Sigmoid colon (tissue), 7 donors: ENCODE data around the gene C1orf198. TPM values are rescaled to one million over a fixed set of nuclear protein-coding genes. Genes with fewer than 3 reads are reported as not detected.

Experiments
- DNase-seq: peaks from one replicate; pipeline ENCODE4 v3.0.0-alpha.2; 2019
- H3K27ac ChIP-seq, 4 donors: fragments of 200-600 bp; sonication (generic); one replicate each; pipeline ENCODE4 v1.5.1; 2016 to 2019; ENCODE audit warnings: mild to moderate bottlenecking in 1 of 4
- H3K27me3 ChIP-seq, 3 donors: fragments of 200-600 bp; sonication (generic); one replicate each; pipeline ENCODE4 v1.5.1; 2019; ENCODE audit warnings: mild to moderate bottlenecking in 1 of 3
- H3K36me3 ChIP-seq, 4 donors: fragments of 200-600 bp; sonication (generic); one replicate each; pipeline ENCODE4 v1.5.1; 2016 to 2019
- H3K4me1 ChIP-seq, 4 donors: fragments of 200-600 bp; sonication (generic); one replicate each; pipeline ENCODE4 v1.5.1; 2017 to 2019
- H3K4me3 ChIP-seq, 4 donors: fragments of 200-600 bp; sonication (generic); one replicate each; pipeline ENCODE4 v1.5.1; 2017 to 2019; ENCODE audit warnings: mild to moderate bottlenecking in 2 of 4, moderate library complexity in 1 of 4
- H3K9me3 ChIP-seq, 4 donors: fragments of 200-600 bp in 3 of 4; sonication (generic) in 3 of 4; one replicate each; pipeline versions ENCODE4 v1.5.1 to v1.6.1; 2013 to 2019
- CTCF ChIP-seq, 4 experiments: fragments of 450-650 bp in 3 of 4; fragments of 200-600 bp in 1 of 4; IDR thresholded peaks; one replicate each; pipeline ENCODE4 v1.5.1; 2016 to 2019; ENCODE audit warnings: antibody characterized with exemption in 4 of 4, mild to moderate bottlenecking in 3 of 4, moderate library complexity in 2 of 4
- EP300 ChIP-seq, 4 donors: sonication (generic); formaldehyde crosslinking; IDR thresholded peaks; one replicate each; pipeline ENCODE4 v1.6.1; 2017; ENCODE audit warnings: antibody characterized with exemption in 4 of 4
- POLR2A ChIP-seq, 2 donors: fragments of 450-650 bp; IDR thresholded peaks; one replicate each; pipeline ENCODE4 v1.6.1; 2016; ENCODE audit warnings: antibody characterized with exemption in 2 of 2, mild to moderate bottlenecking in 2 of 2, moderate library complexity in 2 of 2
- POLR2AphosphoS5 ChIP-seq, 4 donors: sonication (generic); formaldehyde crosslinking; IDR thresholded peaks; one replicate each; pipeline ENCODE4 v1.6.1; 2017; ENCODE audit warnings: antibody characterized with exemption in 4 of 4
- WGBS, 2 donors: extraction: QIAGEN DNeasy Blood & Tissue Kit; methylation state at CpG; one replicate each; pipeline ENCODE4 v1.1.7; 2013; 5-methylcytosine and 5-hydroxymethylcytosine counted together
- intact Hi-C: fragments of 100-400 bp; cut with DNase I; formaldehyde crosslinking; loops from one replicate; pipeline ENCODE4 v1.15.1; 2023
- polyA plus RNA-seq, 3 donors: library from polyadenylated mRNA; stranded (reverse); fragments of 200-250 nt; gene quantifications; one replicate each; pipeline ENCODE4 v1.2.3, GENCODE V29; 2013
- total RNA-seq, 4 donors: library from RNA; depleted of rRNA; stranded (reverse); fragments of >200 nt; gene quantifications; one replicate each; pipeline ENCODE4 v1.1.0, GENCODE V29; 2016
- donor health status: healthy with polysubstance abuse.
- donor health status: Bipolar disorder and iron deficiency.
- donor health status: healthy.

C1orf198 gene
- total and polyA plus RNA-seq, 7 donors = 4.9 to 63.5 (median 42.1) TPM

GRCh38 chr1:230866171-230867070 lies 1.9 kb downstream of the C1orf198 start:
- 51 to 64% methylated on average over 9 of the region's 9 CpGs for WGBS, 2 donors
- TF ChIP-seq EP300 (IDR thresholded peaks at IDR 0.05) (no peak), POLR2A (IDR thresholded peaks at IDR 0.05) (no peak), POLR2AphosphoS5 (IDR thresholded peaks at IDR 0.05) (peak; percentile 20 to 56 (median 44))
- intact Hi-C loops = loop anchor here (5.0 kb wide), 3 partner anchors 41 to 661 kb away; partner anchors contain the start of gene TSNAX
- Histone ChIP-seq H3K27me3 (no peaks in the 10 kb centered on the region), H3K4me3 (peak overlapping the region; percentile 90 to 96 (median 92)), H3K27ac (peak overlapping the region; percentile 90 to 95 (median 93)), H3K4me1 (peaks cover 0 to 70% (median 62%) of the 10 kb centered on the region in 4 donors), H3K36me3 (no peaks in the 10 kb centered on the region), H3K9me3 (no peaks in the 10 kb centered on the region)
- DNase-seq = no peak

- H3K27me3 ChIP-seq = no peaks in the 10 kb centered on the region
- peak overlapping the region in 2 of 4 donors; percentile 91 to 92 for H3K4me3 ChIP-seq
- H3K9me3 ChIP-seq = no peaks in the 10 kb centered on the region
- no peaks in the 10 kb centered on the region for H3K36me3 ChIP-seq
- peak overlapping the region; percentile 90 to 95 (median 93) for H3K27ac ChIP-seq
- H3K4me1 ChIP-seq = peaks cover 0 to 81% (median 73%) of the 10 kb centered on the region in 4 donors
- no peak for DNase-seq
- TF ChIP-seq POLR2A (IDR thresholded peaks at IDR 0.05) (no peak), POLR2AphosphoS5 (IDR thresholded peaks at IDR 0.05) (no peak), CTCF (IDR thresholded peaks at IDR 0.05) (no peak), EP300 (IDR thresholded peaks at IDR 0.05) (no peak)
- WGBS, 2 donors = 87 to 88% methylated on average over 8 of the region's 8 CpGs
- intact Hi-C loops = loop anchor here (5.0 kb wide), 3 partner anchors 42 to 662 kb away; partner anchors contain the start of gene TSNAX
These were observed 3.1 kb downstream of the C1orf198 start for GRCh38 chr1:230865062-230865817.

GRCh38 chr1:230864441-230864840 lies 3.9 kb downstream of the C1orf198 start:
- WGBS, 2 donors = 81 to 86% methylated on average over 9 of the region's 9 CpGs
- H3K4me1 ChIP-seq = peaks cover 0 to 83% (median 74%) of the 10 kb centered on the region in 4 donors
- H3K4me3 ChIP-seq = no peak overlapping the region
- no peak for DNase-seq
- H3K27me3 ChIP-seq = no peaks in the 10 kb centered on the region
- H3K27ac ChIP-seq = peak overlapping the region; percentile 90 to 95 (median 93)
- H3K36me3 ChIP-seq = no peaks in the 10 kb centered on the region
- TF ChIP-seq POLR2AphosphoS5 (IDR thresholded peaks at IDR 0.05) (peak in 1 of 4 donors; percentile 34), EP300 (IDR thresholded peaks at IDR 0.05) (no peak), POLR2A (IDR thresholded peaks at IDR 0.05) (no peak)
- intact Hi-C loops = no loop called here
- H3K9me3 ChIP-seq = no peaks in the 10 kb centered on the region

- TF ChIP-seq POLR2AphosphoS5 (IDR thresholded peaks at IDR 0.05) (no peak), EP300 (IDR thresholded peaks at IDR 0.05) (no peak), CTCF (IDR thresholded peaks at IDR 0.05) (no peak), POLR2A (IDR thresholded peaks at IDR 0.05) (no peak)
- H3K27me3 ChIP-seq = no peaks in the 10 kb centered on the region
- no peaks in the 10 kb centered on the region for H3K36me3 ChIP-seq
- no peaks in the 10 kb centered on the region for H3K9me3 ChIP-seq
- H3K27ac ChIP-seq = peak overlapping the region; percentile 17 to 95 (median 57)
- 25 to 48% methylated on average over 6 of the region's 6 CpGs for WGBS, 2 donors
- H3K4me1 ChIP-seq = peaks cover 0 to 86% (median 77%) of the 10 kb centered on the region in 4 donors
- no peak for DNase-seq
- no peak overlapping the region for H3K4me3 ChIP-seq
- intact Hi-C loops = no loop called here
These were observed 4.9 kb downstream of the C1orf198 start for GRCh38 chr1:230863449-230863848.

- Histone ChIP-seq H3K27ac (peak overlapping the region in 3 of 4 donors; percentile 15 to 95 (median 92)), H3K36me3 (no peaks in the 10 kb centered on the region), H3K4me1 (peaks cover 0 to 97% (median 90%) of the 10 kb centered on the region in 4 donors), H3K27me3 (no peaks in the 10 kb centered on the region), H3K9me3 (no peaks in the 10 kb centered on the region), H3K4me3 (no peak overlapping the region)
- no peak for TF ChIP-seq CTCF (IDR thresholded peaks at IDR 0.05)
- TF ChIP-seq EP300 (IDR thresholded peaks at IDR 0.05) = no peak
- no peak for TF ChIP-seq POLR2A (IDR thresholded peaks at IDR 0.05)
- TF ChIP-seq POLR2AphosphoS5 (IDR thresholded peaks at IDR 0.05) = peak in 1 of 4 donors; percentile 24
- WGBS, 2 donors = 90 to 91% methylated on average over 4 of the region's 4 CpGs
- no peak for DNase-seq
- intact Hi-C loops = no loop called here
These were observed 6.2 kb downstream of the C1orf198 start for GRCh38 chr1:230861970-230862595.
